ENCODE measurements around the gene GNGT2.

The GNGT2 gene

DNA sequence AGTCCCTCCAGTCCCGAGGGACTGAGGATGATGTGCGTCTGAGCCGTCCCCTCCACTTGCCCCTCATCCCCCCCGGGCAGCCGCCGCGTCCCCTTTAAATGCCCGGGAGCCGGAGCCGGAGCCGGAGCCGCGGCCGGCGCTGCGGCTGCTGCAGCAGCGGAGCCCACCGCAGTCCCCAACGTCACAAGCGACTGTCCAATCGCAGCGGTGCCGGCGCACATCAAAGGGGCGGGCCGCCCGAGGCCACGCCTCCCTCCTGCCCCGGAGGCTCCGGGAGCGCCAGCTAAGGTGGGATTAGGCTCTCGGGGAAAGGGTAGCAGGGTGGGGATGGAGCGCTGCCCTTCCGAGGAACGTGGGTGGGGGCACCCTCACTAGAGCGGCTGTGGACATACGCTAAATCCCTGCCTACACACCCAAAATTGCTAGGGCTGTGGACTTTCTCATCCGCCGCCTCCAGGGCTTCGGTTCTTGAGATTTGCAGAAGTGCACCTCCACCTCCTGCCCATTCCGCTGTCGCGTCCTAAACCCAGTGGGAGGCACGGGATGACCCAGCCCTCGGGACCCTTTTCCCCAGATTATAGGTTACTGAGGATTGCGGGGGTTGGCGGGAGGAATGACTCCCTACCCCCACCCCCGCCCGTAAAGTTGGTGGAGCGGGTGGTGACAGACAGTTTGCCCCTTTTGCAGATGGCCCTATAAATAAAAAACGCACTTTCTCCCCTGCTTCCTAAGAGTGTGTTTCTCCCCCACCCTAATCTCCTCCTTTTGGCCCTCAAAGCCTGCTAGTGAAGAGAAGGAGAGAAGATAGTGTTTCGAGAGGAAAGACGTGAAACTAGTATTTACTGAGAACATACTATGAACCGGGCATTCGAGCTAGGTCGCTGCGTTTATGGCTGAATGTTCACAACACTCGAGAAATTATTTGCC, 20.5 kb upstream of the GNGT2 start, which contains the start of gene PHOSPHO1:
Gene PHOSPHO1, minus strand, starts transcription at position 152 of the 927 bp plus-strand sequence. CDS start 4,096 bp downstream, outside the sequence.
- DNase-seq (ENCODE audit: low read depth) = peak; percentile 81
- H3K4me3 ChIP-seq (replicated peaks; ENCODE audit: low read depth, low read length) = peak within 1 kb of the TSS; percentile 73
- TF ChIP-seq, protein P1, sequence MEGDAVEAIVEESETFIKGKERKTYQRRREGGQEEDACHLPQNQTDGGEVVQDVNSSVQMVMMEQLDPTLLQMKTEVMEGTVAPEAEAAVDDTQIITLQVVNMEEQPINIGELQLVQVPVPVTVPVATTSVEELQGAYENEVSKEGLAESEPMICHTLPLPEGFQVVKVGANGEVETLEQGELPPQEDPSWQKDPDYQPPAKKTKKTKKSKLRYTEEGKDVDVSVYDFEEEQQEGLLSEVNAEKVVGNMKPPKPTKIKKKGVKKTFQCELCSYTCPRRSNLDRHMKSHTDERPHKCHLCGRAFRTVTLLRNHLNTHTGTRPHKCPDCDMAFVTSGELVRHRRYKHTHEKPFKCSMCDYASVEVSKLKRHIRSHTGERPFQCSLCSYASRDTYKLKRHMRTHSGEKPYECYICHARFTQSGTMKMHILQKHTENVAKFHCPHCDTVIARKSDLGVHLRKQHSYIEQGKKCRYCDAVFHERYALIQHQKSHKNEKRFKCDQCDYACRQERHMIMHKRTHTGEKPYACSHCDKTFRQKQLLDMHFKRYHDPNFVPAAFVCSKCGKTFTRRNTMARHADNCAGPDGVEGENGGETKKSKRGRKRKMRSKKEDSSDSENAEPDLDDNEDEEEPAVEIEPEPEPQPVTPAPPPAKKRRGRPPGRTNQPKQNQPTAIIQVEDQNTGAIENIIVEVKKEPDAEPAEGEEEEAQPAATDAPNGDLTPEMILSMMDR (IDR thresholded peaks at IDR 0.05; ENCODE audit: low read length, missing control alignments) = no peak

DNA sequence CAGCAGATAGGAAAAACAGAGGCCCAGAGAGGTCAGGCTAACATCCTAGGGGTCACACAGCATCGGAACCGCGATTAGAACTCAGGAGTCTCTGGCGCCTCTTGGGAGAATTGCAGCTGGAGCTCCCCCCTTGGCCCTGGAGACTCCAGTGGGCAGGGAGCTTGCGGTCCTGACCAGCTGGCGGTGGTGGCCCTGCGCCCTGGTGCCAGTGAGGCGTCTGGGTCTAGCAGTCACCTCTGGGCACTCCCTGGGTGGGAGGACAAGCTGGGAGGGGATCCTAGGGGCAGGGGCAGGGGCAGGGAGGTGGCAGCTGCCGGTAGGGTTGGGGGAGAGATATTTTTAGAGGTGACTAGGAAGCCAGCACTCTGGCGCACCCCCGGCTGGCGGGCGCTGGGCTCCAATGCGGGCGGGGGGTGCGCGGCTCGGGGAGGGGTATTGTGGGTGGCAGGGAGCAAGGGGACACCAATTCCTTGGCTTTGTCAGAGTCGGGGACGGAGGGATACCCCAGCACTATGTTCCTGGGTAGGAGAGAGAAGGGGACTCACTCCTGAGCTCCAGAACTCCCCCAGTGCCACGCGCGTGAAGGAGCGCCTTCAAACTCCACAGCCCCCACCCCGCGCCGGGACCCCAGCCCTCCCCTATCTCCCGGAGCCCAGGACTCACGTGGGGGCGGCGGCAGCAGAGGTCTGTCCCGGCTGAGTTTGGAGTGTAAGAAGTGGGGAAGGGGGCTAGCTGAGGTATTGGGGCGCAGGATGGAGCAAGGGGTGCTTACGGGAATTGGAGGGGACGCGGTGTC, 19.6 kb upstream of the GNGT2 start:
- DNase-seq (ENCODE audit: low read depth) = no peak
- H3K4me3 ChIP-seq (replicated peaks; ENCODE audit: low read depth, low read length) = peak overlapping the region; percentile 73
- TF ChIP-seq, protein P1 (IDR thresholded peaks at IDR 0.05; ENCODE audit: low read length, missing control alignments) = no peak

DNA sequence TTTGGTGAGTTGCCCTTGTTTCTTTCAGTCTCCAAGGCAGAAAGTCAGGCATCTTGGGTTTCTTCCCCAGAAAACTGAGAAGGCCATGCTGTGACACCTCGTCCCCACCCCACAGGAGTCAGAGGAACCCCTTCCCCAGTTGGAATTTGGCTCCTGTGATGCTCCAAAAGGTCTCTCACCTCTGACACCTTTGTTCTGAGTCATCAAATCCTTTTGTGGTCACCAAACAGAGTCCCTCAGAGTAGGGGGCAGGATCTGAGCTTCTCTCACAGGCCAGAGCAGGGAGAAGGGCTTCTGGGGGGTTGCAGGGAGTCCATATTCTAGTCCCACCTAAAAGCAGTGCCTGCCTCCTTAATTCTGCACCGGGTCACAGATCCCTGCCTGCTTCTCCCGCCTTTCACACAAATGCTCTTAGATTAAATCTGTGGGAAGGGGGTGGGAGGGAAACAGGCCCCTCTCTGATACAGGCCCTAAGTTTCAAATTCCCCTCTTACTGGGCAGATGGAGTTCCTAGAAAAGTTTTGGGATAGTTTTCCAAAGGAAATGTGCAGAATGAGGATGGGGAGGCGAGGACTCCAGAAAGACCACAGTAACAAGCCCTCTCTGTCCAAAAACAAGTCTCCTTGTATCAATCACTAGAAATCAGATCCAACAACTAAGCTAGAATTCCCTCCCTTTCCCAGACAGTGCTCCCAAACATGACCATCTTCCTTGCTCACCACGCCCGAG, 18.9 kb upstream of the GNGT2 start:
- TF ChIP-seq, protein P1 (IDR thresholded peaks at IDR 0.05; ENCODE audit: low read length, missing control alignments) = no peak
- no peak for DNase-seq (ENCODE audit: low read depth)
- H3K4me3 ChIP-seq (replicated peaks; ENCODE audit: low read depth, low read length) = no peak overlapping the region

DNA sequence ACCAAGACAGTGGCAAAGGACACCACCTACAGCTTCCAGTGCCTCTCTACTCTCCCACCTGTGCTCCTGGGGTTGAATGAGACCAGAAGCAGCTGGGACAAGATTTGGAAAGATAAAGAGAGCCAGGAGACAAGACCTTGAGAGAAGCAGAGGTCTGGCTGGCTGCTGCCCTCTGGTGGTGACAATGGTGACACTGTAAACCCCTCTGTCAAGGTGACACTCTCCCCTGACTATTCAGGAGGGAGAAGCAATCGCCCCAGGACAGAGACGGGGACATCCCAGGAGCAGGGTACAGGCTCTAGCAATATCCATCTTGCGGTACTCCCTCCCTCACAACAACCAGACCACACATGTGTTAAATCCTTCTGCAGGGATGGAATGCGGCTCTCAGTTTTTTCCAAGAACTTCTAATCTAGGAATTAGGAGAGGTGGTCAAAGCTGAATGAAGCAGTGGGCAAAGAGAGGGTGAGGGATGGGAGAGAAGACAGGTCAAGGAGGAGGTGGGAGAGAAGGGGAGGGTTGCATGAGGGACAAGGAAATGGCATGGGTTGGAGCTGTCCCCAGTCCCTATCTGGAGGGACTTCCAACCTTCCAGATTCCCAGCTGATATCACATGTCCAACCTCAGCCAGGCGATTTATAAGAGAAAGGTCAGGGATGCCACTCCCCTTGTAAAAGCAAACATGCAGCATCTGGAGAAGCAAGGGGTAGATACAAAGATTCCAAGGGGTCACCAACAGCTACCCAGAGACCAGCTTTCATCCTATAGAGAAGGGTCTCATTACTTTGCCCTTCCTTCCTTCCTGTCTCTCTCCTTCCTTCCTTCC, 17.3 kb upstream of the GNGT2 start:
- no peak overlapping the region for H3K4me3 ChIP-seq (replicated peaks; ENCODE audit: low read depth, low read length)
- peak; percentile 70 for DNase-seq (ENCODE audit: low read depth)
- TF ChIP-seq, protein P1 (IDR thresholded peaks at IDR 0.05; ENCODE audit: low read length, missing control alignments) = peak; percentile 92

DNA sequence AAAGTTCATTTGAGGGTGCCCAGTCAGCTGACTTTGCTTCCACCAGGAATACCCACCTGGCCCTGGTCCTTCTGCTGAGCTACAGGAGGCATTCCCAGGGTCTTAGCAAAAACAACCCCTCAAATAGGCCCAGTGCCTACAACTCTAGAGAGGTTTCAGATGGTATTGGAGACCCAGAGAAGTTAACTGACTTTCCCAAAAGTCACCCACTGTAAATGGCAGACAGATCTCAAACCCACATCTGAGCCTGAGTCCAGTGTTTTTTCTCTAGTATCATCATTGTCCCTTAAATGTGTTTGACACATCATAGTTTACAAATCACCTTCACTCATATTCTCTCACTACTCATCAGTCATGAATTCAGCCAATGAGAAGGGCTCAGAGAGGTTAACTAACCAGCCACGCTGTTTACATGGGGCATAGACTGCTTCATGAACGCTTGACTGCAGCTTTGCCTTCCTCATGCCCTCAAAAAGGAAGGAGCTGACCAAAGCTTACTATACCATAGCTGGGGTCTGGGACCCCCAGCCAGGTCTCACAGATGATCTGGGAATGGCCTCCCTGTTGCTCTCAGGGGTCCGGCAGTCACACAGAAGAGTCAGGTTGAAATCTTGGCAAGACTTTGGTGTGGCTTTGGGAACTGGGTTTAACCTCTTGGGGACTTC, 16.5 kb upstream of the GNGT2 start:
- no peak overlapping the region for H3K4me3 ChIP-seq (replicated peaks; ENCODE audit: low read depth, low read length)
- TF ChIP-seq, protein P1 (IDR thresholded peaks at IDR 0.05; ENCODE audit: low read length, missing control alignments) = no peak
- no peak for DNase-seq (ENCODE audit: low read depth)

Data from fibroblast of pulmonary artery (primary cell).